HEK293 (cell line): ENCODE data around the gene GCNT1.

ENCODE experiments used
- CTCF ChIA-PET: fragments of 350-600 bp; formaldehyde crosslinking; extraction: SDS; loops from one replicate; lab custom pipeline; 2021; ENCODE audit warnings: antibody characterized with exemption; lab: Yijun Ruan, JAX
- POLR2A ChIA-PET: fragments of 300-600 bp; formaldehyde crosslinking; extraction: SDS; loops from one replicate; lab custom pipeline; 2020; ENCODE audit warnings: antibody characterized with exemption, inconsistent platforms; lab: Yijun Ruan, JAX
- H3K27ac ChIP-seq: fragments of 200-500 bp; sonication (Bioruptor generic); 2 replicates; pipeline ENCODE4 v1.5.1; 2014; ENCODE audit warnings: low read depth, low read length, control low read depth, inconsistent platforms; ENCODE audit errors: extremely low read depth
- H3K36me3 ChIP-seq, 2 experiments: fragments of 200-500 bp in 1 of 2; sonication (Bioruptor generic) in 1 of 2; 1 replicate in 1 of 2; 2 replicates in 1 of 2; pipeline ENCODE4 v1.5.1; 2014 to 2017; ENCODE audit warnings: inconsistent platforms in 2 of 2, low read length in 2 of 2; ENCODE audit not compliant: control insufficient read depth in 2 of 2, insufficient read depth in 1 of 2
- H3K4me1 ChIP-seq: fragments of 200-500 bp; sonication (Bioruptor generic); 2 replicates; pipeline ENCODE4 v1.5.1; 2014; ENCODE audit warnings: mild to moderate bottlenecking, low read length, inconsistent platforms; ENCODE audit not compliant: control insufficient read depth, insufficient read depth
- H3K4me3 ChIP-seq: 2 replicates; pipeline ENCODE4 v1.5.1; 2011; ENCODE audit warnings: low read depth, mild to moderate bottlenecking, control low read depth, low read length, moderate library complexity
- H3K9me3 ChIP-seq: fragments of 200-500 bp; sonication (Bioruptor generic); 2 replicates; pipeline ENCODE4 v1.5.1; 2014; ENCODE audit warnings: low read depth, low read length, inconsistent platforms; ENCODE audit not compliant: control insufficient read depth, insufficient read depth
- CTCF ChIP-seq: fragments of 450-650 bp; formaldehyde crosslinking; IDR thresholded peaks from 2 replicates; pipeline ENCODE4 v1.5.1; 2016; ENCODE audit warnings: missing biosample characterization, missing genetic modification characterization
- KLF1 ChIP-seq: fragments of 450-650 bp; formaldehyde crosslinking; IDR thresholded peaks from 2 replicates; pipeline ENCODE4 v1.5.1; 2016; ENCODE audit warnings: missing biosample characterization, missing genetic modification characterization
- KLF10 ChIP-seq: fragments of 450-650 bp; IDR thresholded peaks from 2 replicates; pipeline ENCODE4 v1.5.1; 2018; ENCODE audit warnings: missing biosample characterization, mild to moderate bottlenecking, missing genetic modification characterization
- KLF8 ChIP-seq: fragments of 450-650 bp; formaldehyde crosslinking; IDR thresholded peaks from 2 replicates; pipeline ENCODE4 v1.5.1; 2016; ENCODE audit warnings: missing biosample characterization, missing genetic modification characterization
- KLF9 ChIP-seq: fragments of 450-650 bp; formaldehyde crosslinking; IDR thresholded peaks from 2 replicates; pipeline ENCODE4 v1.5.1; 2016; ENCODE audit warnings: missing biosample characterization, missing genetic modification characterization, low read depth
- PRDM10 ChIP-seq: fragments of 450-650 bp; formaldehyde crosslinking; IDR thresholded peaks from 2 replicates; pipeline ENCODE4 v1.5.1; 2016; ENCODE audit warnings: missing biosample characterization, missing genetic modification characterization
- SCRT1 ChIP-seq: fragments of 450-650 bp; formaldehyde crosslinking; IDR thresholded peaks from 2 replicates; pipeline ENCODE4 v1.5.1; 2016; ENCODE audit warnings: missing biosample characterization, missing genetic modification characterization, borderline replicate concordance
- SCRT2 ChIP-seq: fragments of 450-650 bp; formaldehyde crosslinking; IDR thresholded peaks from 2 replicates; pipeline ENCODE4 v1.5.1; 2016; ENCODE audit warnings: missing biosample characterization, missing genetic modification characterization
- SP7 ChIP-seq: fragments of 450-650 bp; formaldehyde crosslinking; IDR thresholded peaks from 2 replicates; pipeline ENCODE4 v1.5.1; 2016; ENCODE audit warnings: missing biosample characterization, missing genetic modification characterization
- ZBTB26 ChIP-seq: fragments of 450-650 bp; formaldehyde crosslinking; optimal IDR thresholded peaks from 2 replicates; pipeline ENCODE3; 2016; ENCODE audit warnings: missing biosample characterization, mild to moderate bottlenecking, missing genetic modification characterization
- ZBTB8A ChIP-seq: fragments of 450-650 bp; formaldehyde crosslinking; IDR thresholded peaks from 2 replicates; pipeline ENCODE4 v1.5.1; 2016; ENCODE audit warnings: missing biosample characterization, missing genetic modification characterization
- ZEB2 ChIP-seq: fragments of 450-650 bp; formaldehyde crosslinking; IDR thresholded peaks from 2 replicates; pipeline ENCODE4 v1.5.1; 2016; ENCODE audit warnings: missing biosample characterization, missing genetic modification characterization
- ZFP41 ChIP-seq: fragments of 450-650 bp; formaldehyde crosslinking; IDR thresholded peaks from 2 replicates; pipeline ENCODE4 v1.5.1; 2016; ENCODE audit warnings: missing biosample characterization, missing genetic modification characterization, borderline replicate concordance
- ZIC2 ChIP-seq: fragments of 450-650 bp; formaldehyde crosslinking; IDR thresholded peaks from 2 replicates; pipeline ENCODE4 v1.5.1; 2016; ENCODE audit warnings: missing biosample characterization, missing genetic modification characterization
- ZNF18 ChIP-seq: fragments of 450-650 bp; formaldehyde crosslinking; IDR thresholded peaks from 2 replicates; pipeline ENCODE4 v1.5.1; 2016; ENCODE audit warnings: missing biosample characterization, missing genetic modification characterization
- ZNF335 ChIP-seq: fragments of 450-650 bp; formaldehyde crosslinking; conservative IDR thresholded peaks from 2 replicates; pipeline ENCODE4 v1.5.1; 2016; ENCODE audit warnings: missing biosample characterization, missing genetic modification characterization
- ZNF341 ChIP-seq: fragments of 450-650 bp; formaldehyde crosslinking; IDR thresholded peaks from 2 replicates; pipeline ENCODE4; 2016; ENCODE audit warnings: low read depth, missing biosample characterization, missing genetic modification characterization
- ZNF398 ChIP-seq: fragments of 450-650 bp; formaldehyde crosslinking; IDR thresholded peaks from 2 replicates; pipeline ENCODE4 v1.5.1; 2017; ENCODE audit warnings: missing biosample characterization, missing genetic modification characterization
- ZNF423 ChIP-seq: fragments of 450-650 bp; formaldehyde crosslinking; IDR thresholded peaks from 2 replicates; pipeline ENCODE4 v1.5.1; 2016; ENCODE audit warnings: missing biosample characterization, missing genetic modification characterization
- ZNF513 ChIP-seq: fragments of 450-650 bp; IDR thresholded peaks from 2 replicates; pipeline ENCODE4 v1.5.1; 2018; ENCODE audit warnings: missing biosample characterization, missing genetic modification characterization
- ZNF580 ChIP-seq: fragments of 450-650 bp; formaldehyde crosslinking; IDR thresholded peaks from 2 replicates; pipeline ENCODE4 v1.5.1; 2016; ENCODE audit warnings: missing biosample characterization, missing genetic modification characterization
- ZNF600 ChIP-seq: fragments of 450-650 bp; formaldehyde crosslinking; IDR thresholded peaks from 2 replicates; pipeline ENCODE4 v1.5.1; 2016; ENCODE audit warnings: missing biosample characterization, missing genetic modification characterization
- ZNF776 ChIP-seq: fragments of 450-650 bp; formaldehyde crosslinking; IDR thresholded peaks from 2 replicates; pipeline ENCODE4 v1.5.0; 2017; ENCODE audit warnings: missing biosample characterization, missing genetic modification characterization, borderline replicate concordance
- ZNF843 ChIP-seq: fragments of 450-650 bp; formaldehyde crosslinking; IDR thresholded peaks from 2 replicates; pipeline ENCODE4 v1.5.1; 2016; ENCODE audit warnings: missing biosample characterization, missing genetic modification characterization

The GCNT1 gene

GRCh38 chr9:76458903-76459693, at the start of gene GCNT1:
Gene GCNT1 (plus strand): TSS chr9:76459182. CDS start chr9:76502382, 43,200 bp downstream.
- ChIA-PET CTCF (interaction anchor here (0.6 to 1.7 kb wide), 15 partner anchors 10 to 245 kb away, joined by 3 to 9 read pairs (median 3); no protein-coding TSS in a partner anchor), POLR2A (interaction anchor here (0.9 to 2.0 kb wide), 12 partner anchors 14 to 569 kb away, joined by 3 to 11 read pairs (median 3); partner anchors contain the start of genes PCSK5 and RFK)
- Histone ChIP-seq H3K9me3 (no peaks in the 10 kb centered on the region), H3K36me3 (no peaks in the 10 kb centered on the region; a peak in 1 of 3 replicates), H3K27ac (peak within 1 kb of the TSS; percentile 53), H3K4me3 (peak within 1 kb of the TSS; percentile 75), H3K4me1 (peaks cover 11% of the 10 kb centered on the region)
- TF ChIP-seq ZNF513 (peak; percentile 94), SP7 (tag by site-specific recombination) (0 out of 2 replicates have a peak, but pooled peaks have one; percentile 21), PRDM10 (tag by site-specific recombination) (0 out of 2 replicates have a peak, but pooled peaks have one; percentile 25), ZFP41 (tag by site-specific recombination) (no peak), ZNF341 (no peak), ZEB2 (tag by site-specific recombination) (peak; percentile 43; the same call in 1 of the 2 replicates), ZNF18 (tag by site-specific recombination) (peak; percentile 35; the same call in 1 of the 2 replicates), KLF1 (tag by site-specific recombination) (peak; percentile 62), ZBTB8A (peak; percentile 92), ZBTB26 (tag by site-specific recombination) (peak; percentile 87), ZNF600 (tag by site-specific recombination) (peak; percentile 78; the same call in 1 of the 2 replicates), ZNF335 (tag by site-specific recombination) (peak; percentile 52), ZNF423 (tag by site-specific recombination) (peak; percentile 78; the same call in 1 of the 2 replicates), ZNF843 (tag by site-specific recombination) (no peak), ZNF776 (no peak), KLF8 (peak; percentile 79; the same call in 1 of the 2 replicates), ZNF580 (tag by site-specific recombination) (no peak), CTCF (peak; percentile 57; the same call in 1 of the 2 replicates), SCRT1 (no peak), KLF10 (tag by site-specific recombination) (peak; percentile 80), SCRT2 (tag by site-specific recombination) (0 out of 2 replicates have a peak, but pooled peaks have one; percentile 37), KLF9 (peak; percentile 86), ZNF398 (tag by site-specific recombination) (peak; percentile 61), ZIC2 (tag by site-specific recombination) (peak; percentile 63)
